Measurements from ENCODE around the gene ASPSCR1. TPM values are rescaled to one million over a fixed set of nuclear protein-coding genes. Genes with fewer than 3 reads are reported as not detected.

Gene ASPSCR1
- total and polyA plus RNA-seq, 2 of the 8 experiments (the other 6 are each of a cell fraction or from before 2014, with no cell fraction given): 33.3 to 43.7 TPM

DNA sequence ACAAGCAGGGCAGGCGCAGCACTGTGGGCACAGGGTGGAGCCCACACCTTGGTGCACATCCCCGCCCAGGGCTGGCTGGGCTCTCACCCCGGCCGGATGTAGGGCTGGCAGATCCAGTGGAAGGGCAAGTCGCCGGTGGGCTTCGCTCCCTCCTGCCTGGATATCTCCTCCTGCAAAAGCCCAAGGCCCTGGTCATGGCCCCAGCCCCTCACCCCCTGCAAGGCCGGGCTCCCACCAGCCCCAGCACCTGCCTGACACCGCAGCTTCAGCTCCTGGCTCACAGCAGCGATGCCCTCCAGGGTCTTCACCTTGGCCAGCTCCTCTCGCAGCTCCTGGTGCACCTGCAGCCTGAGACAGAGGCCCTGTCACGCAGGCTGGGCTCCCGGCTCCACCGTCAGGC, 83.2 kb downstream of the ASPSCR1 start:
- Histone ChIP-seq H3K23ac (ENCODE audit: insufficient read length) (no peak overlapping the region), H2BK15ac (ENCODE audit: low read length) (no peak overlapping the region), H2BK20ac (ENCODE audit: low read length) (no peak overlapping the region), H2BK120ac (replicated peaks; ENCODE audit: low read depth, low read length) (no peak overlapping the region), H3K9me3 (ENCODE audit: insufficient read depth in 2 of 2, low read depth in 1 of 2, low read length in 1 of 2) (no peaks in the 10 kb centered on the region), H3K4me2 (ENCODE audit: insufficient read depth in 1 of 2, low read depth in 2 of 2, low read length in 2 of 2) (no peak overlapping the region), H4K8ac (ENCODE audit: extremely low read depth, insufficient read depth, low read length) (no peak overlapping the region), H3K4me3 (ENCODE audit: extremely low read depth in 1 of 4, insufficient read depth in 2 of 4, low read depth in 3 of 4, low read length in 4 of 4) (no peak overlapping the region), H3K56ac (replicated peaks; ENCODE audit: insufficient read length, low read depth, low read length) (no peak overlapping the region), H2BK5ac (ENCODE audit: low read depth, low read length) (no peak overlapping the region), H3K18ac (ENCODE audit: extremely low read depth, low read length) (no peak overlapping the region), H3K27ac (ENCODE audit: low read depth, low read length) (no peak overlapping the region), H4K91ac (replicated peaks; ENCODE audit: insufficient read length, low read length) (no peak overlapping the region), H2AK5ac (ENCODE audit: low read depth, low read length) (no peak overlapping the region), H2AFZ (ENCODE audit: low read length) (no peak overlapping the region), H3K14ac (ENCODE audit: insufficient read length) (no peak overlapping the region), H3K36me3 (ENCODE audit: control insufficient read depth in 2 of 4, insufficient read depth in 4 of 4, low read length in 3 of 4) (peaks cover 10 to 32% (median 26%) of the 10 kb centered on the region in 4 experiments; a peak in 5 of 8 replicates), H3K79me1 (ENCODE audit: low read depth, low read length) (peaks cover 5% of the 10 kb centered on the region; the same call in 1 of the 2 replicates), H3K9ac (replicated peaks in 1 of 4; ENCODE audit: extremely low read depth in 1 of 4, low read depth in 3 of 4, low read length in 3 of 4) (no peak overlapping the region), H2BK12ac (ENCODE audit: low read depth, low read length) (no peak overlapping the region), H3K79me2 (ENCODE audit: control insufficient read depth in 1 of 2, insufficient read depth in 2 of 2, low read length in 2 of 2) (no peaks in the 10 kb centered on the region), H3K23me2 (ENCODE audit: low read depth, low read length) (peaks cover 8% of the 10 kb centered on the region; the same call in 1 of the 2 replicates), H3K4ac (replicated peaks; ENCODE audit: insufficient read length, low read depth, low read length) (no peak overlapping the region), H4K20me1 (replicated peaks in 1 of 2; ENCODE audit: control insufficient read depth in 1 of 2, insufficient read depth in 2 of 2, low read length in 2 of 2) (peaks cover 0 to 18% of the 10 kb centered on the region in 2 experiments), H3K27me3 (replicated peaks in 1 of 4; ENCODE audit: control insufficient read depth in 3 of 4, extremely low read depth in 1 of 4, insufficient read depth in 3 of 4, low read length in 3 of 4) (no peaks in the 10 kb centered on the region), H3K4me1 (replicated peaks in 1 of 4; ENCODE audit: control insufficient read depth in 3 of 4, insufficient read depth in 4 of 4, low read length in 3 of 4) (peaks cover 0 to 6% (median 4%) of the 10 kb centered on the region in 4 experiments; a peak in 4 of 7 replicates), H4K5ac (ENCODE audit: insufficient read length, low read depth, low read length) (no peak overlapping the region)
- ChIA-PET POLR2A (ENCODE audit: partially characterized antibody) (interaction anchor here (0.9 to 16.2 kb wide), 15 partner anchors 5 to 39 kb away, joined by 3 to 161 read pairs (median 8); partner anchors contain the start of genes DUS1L, GPS1, RAC3 and RFNG), CTCF (ENCODE audit: partially characterized antibody) (interaction anchor here (0.9 to 1.2 kb wide), 5 partner anchors 9 to 40 kb away, joined by 3 to 4 read pairs (median 3); partner anchors contain the start of genes DCXR, GPS1 and RFNG)
- no peak for FAIRE-seq
- no peak for DNase-seq (ENCODE audit: low read depth in 1 of 2, low spot score in 2 of 2)
- WGBS, 2 experiments (ENCODE audit: extremely low coverage in 1 of 2, insufficient coverage in 1 of 2, insufficient read length in 1 of 2, insufficient replicate concordance in 2 of 2, low coverage in 1 of 2, low lambda C conversion rate in 2 of 2, missing lambda C conversion rate in 1 of 2): 91% methylated on average over 14 of the region's 14 CpGs; no CpG with 5 or more reads in 1 of the 2 experiments
- TF ChIP-seq CBX8 (IDR thresholded peaks at IDR 0.05; ENCODE audit: borderline replicate concordance, low read depth, low read length) (no peak), EP300 (IDR thresholded peaks at IDR 0.05; ENCODE audit: borderline replicate concordance in 1 of 2, low read depth in 2 of 2, low read length in 2 of 2) (no peak), BCL11A (IDR thresholded peaks at IDR 0.05; ENCODE audit: low read depth in 2 of 2, low read length in 2 of 2) (no peak), KDM5A (IDR thresholded peaks at IDR 0.05; ENCODE audit: low read length) (no peak), NRF1 (IDR thresholded peaks at IDR 0.05; ENCODE audit: low read depth, low read length) (no peak), RXRA (IDR thresholded peaks at IDR 0.05; ENCODE audit: insufficient read depth, low read depth, low read length) (no peak), GTF2F1 (IDR thresholded peaks at IDR 0.05; ENCODE audit: borderline replicate concordance, low read depth, low read length) (no peak), CTBP2 (IDR thresholded peaks at IDR 0.05; ENCODE audit: borderline replicate concordance, insufficient read depth, insufficient read length, low read length) (no peak), TEAD4 (IDR thresholded peaks at IDR 0.05; ENCODE audit: low read depth, low read length) (no peak), CREB1 (IDR thresholded peaks at IDR 0.05) (no peak), SP4 (IDR thresholded peaks at IDR 0.05; ENCODE audit: low read length) (no peak), TBP (IDR thresholded peaks at IDR 0.05; ENCODE audit: low read depth, low read length) (no peak), ASH2L (IDR thresholded peaks at IDR 0.05; ENCODE audit: low read length) (no peak), RAD21 (IDR thresholded peaks at IDR 0.05 in 1 of 2, conservative IDR thresholded peaks at IDR 0.05 in 1 of 2; ENCODE audit: low read depth in 2 of 2, low read length in 2 of 2) (no peak)
